Activated T-helper 9 cell treated with anti-CD3 and anti-CD28 coated beads, Interleukin-2, amount 50 U/mL, for 16 hours (primary cell): Measurements from ENCODE around the gene KRT10.
"Not testable (repeated sequence)": the region's sequence is repeated elsewhere in the genome, so short reads cannot be mapped to it uniquely, and the experiment has no call there.

Source experiments
- DNase-seq: peaks from one replicate; pipeline ENCODE4 v3.0.0-alpha.2; 2020; ENCODE audit warnings: low read depth

The KRT10 gene

DNA sequence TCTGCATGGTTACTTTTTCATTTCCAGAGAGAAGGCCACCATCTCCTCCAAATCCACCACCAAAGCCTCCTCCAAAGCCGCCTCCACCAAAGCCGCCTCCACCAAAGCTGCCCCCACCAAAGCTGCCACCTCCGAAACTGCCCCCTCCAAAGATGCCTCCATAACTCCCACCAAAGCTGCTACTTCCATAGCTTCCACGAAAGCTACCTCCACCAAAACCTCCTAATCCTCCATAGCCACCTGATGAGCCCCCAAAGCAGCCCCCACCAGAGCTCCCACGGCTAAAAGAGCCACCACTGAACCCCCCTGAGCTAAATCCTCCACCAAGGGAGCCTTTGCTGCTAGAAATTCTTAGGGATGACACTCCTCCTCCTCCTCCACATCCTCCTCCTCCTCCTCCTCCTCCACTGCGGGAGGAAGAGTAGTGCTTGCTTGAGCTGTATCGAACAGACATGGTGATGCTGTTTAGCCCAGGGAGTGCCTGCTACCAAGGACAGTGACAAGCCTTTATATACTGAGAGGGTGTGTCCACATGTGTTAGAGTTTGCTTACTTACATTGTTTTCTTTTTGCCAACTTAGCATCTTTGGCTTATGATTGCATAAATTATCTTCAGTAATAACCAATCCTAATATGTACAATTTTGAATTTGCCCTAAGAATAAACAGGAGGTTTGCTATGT is at the start of gene KRT10:
KRT10 (minus strand) TSS at position 483 of the 681 bp plus-strand sequence; CDS start at position 454, 29 bp downstream.
- DNase-seq: no peak

DNA sequence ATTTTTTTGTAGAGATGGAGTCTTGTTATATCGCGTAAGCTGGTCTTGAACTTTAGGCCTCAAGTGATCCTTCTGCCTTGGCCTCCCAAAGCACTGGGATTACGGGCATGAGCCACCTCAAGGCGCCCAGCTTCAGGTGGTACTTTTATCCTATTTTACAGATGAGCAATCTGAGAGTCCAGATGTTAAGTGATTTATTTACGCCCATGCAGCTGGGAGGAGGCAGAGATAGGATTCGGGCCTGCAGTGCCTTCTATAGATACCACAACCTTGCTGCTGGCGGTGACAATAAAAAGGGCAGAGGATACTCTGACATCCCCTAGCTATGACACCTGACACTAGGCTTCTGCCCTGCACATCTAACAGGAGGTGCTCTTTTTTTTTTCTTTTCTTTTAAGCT is 48.9 kb upstream of the KRT10 start:
- no peak for DNase-seq

DNA sequence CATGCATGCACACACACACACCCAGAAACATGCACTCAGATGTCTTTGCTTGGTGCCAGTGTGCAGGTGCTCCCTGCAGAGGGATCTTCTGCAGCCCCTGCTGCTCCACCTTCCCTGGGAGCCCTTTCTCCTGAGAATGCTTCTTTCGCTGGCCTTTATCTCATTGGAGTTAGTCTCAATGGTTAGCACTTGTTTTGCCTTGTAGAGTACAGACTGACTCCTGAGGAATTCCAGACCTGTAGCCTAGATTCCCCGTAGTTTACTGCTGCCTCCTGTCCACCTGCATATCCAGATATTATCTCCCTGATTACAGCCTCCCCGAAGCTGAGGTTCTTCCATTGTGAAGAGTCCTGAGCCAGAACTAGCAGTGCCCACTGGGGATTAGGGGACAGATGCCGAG is 47.7 kb upstream of the KRT10 start:
- no peak for DNase-seq

GRCh38 chr17:40866838-40867237 is 44.4 kb upstream of the KRT10 start, which contains the start of gene KRT12:
Gene KRT12 (minus strand): TSS chr17:40867223. CDS start chr17:40867186, 37 bp downstream.
- DNase-seq: no peak

DNA sequence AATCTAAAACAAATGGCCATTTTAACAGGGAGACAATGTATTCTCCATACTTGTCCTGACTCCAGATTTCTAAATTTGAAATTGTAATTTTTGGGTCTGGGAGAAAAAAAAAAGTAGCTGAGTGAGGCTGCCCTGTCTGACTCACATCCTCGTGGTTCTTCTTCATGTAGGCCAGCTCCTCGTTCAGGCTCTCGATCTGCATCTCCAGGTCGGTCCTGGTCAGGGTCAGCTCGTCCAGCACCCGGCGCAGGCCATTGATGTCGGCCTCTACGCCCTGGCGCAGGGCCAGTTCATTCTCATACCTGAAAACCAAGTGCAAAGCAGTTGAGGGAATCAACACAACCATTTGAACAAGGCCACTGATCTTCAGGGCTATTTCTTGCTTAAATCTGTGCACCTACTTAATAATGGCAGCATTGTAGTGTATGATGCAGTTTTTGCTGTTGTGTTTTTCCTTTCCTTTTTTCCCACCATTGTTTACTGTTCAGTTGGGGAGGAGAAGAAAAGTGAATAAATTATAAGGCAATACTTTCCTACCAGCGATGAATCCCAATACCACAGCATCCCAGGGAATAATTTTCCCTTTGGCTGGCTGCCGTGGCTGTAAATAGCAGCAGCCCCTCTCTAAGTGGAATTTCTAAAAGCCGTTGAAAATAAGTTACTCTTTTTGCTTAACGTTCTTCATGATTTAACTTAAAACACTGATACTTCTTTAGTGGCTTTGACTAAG is 42.4 kb upstream of the KRT10 start:
- DNase-seq: no peak

GRCh38 chr17:40862985-40863733 is 40.7 kb upstream of the KRT10 start:
- no peak for DNase-seq

DNA sequence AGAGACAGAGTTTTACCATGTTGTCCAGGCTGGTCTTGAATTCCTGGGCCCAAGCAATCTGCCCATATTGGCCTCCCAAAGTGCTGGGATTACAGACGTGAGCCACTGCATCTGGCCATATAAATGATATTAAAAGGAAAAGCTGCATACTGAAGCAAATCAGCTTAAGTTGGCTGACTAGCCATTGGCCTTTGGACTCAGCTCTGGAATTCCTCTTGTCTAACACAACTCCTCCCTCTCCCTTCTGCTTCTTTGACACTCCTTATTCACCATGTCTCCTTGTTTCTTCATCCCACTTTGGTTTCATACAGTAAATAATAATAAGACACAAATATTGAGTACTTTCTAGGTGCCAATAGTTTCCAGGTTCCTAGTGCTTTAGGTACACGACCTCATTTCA is 37.1 kb upstream of the KRT10 start:
- no peak for DNase-seq

- not testable (repeated sequence) for DNase-seq
Measured at GRCh38 chr17:40858667-40859066, 36.3 kb upstream of the KRT10 start.

DNA sequence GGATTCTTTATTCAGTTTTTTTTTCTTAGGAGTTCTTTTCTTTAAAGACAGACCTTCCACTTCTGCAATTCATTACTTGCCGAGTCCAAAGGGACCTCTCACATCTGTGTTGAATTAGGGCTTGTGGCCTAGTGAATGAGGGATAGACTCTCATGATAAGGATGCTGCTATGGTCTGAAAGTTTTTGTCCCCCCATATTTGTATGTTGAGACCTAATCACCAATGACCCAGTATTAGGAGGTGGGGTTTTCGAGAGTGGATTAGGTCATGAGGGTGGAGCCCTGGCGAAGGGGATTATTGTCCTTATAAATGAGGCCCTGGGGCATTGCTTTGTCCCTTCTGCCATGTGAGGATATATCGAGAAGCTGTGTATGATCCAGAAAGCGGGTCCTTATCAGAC is 35.1 kb upstream of the KRT10 start:
- DNase-seq: no peak

DNA sequence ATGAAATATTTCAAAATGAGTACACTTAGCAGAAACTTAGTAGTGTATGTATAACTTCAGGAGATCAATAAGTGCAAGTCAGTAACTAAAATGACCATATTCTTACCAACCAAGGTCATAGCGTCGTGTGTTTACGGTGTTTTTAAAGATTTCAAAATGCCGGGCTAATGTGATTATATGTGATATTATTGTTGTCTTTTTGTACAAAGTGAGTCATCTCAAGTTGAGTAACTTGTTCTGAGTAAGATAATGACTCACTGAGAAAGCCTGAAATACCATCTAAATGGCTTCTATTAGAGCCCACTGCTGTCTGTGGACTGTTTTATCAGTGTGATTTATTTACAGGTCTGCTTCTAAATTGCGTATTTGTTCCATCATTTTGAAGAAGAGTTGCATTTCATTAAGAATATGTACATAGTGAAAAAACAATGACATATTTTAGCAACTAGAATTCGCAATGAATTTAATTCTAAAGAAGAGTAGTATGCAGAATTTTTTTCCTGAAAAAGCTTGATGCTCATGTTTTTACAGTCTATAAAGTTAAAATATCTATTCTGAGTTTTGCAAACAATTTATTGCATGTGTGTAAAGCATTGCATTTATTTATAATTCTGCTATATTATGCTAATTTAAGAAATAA is 31.9 kb upstream of the KRT10 start:
- no peak for DNase-seq

DNA sequence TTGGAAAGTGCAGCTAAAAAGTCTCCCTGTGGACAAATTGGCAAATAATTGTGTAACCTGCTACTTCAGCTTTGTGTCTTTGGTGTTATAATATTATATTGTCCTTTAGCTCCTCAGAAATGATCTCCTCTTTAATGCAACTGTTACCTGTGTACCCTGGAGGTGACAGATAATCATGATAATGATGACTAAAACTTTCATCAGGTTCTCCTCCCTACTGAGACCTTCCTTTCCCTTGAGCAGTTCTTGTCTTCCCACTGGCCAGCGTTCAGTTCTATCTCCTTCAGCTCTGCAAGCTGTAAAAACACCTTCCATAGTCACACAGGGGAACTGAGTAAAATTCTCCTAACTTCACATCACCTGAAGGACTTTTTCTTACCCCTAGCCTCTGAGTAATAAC is 29.9 kb upstream of the KRT10 start:
- DNase-seq: no peak

DNA sequence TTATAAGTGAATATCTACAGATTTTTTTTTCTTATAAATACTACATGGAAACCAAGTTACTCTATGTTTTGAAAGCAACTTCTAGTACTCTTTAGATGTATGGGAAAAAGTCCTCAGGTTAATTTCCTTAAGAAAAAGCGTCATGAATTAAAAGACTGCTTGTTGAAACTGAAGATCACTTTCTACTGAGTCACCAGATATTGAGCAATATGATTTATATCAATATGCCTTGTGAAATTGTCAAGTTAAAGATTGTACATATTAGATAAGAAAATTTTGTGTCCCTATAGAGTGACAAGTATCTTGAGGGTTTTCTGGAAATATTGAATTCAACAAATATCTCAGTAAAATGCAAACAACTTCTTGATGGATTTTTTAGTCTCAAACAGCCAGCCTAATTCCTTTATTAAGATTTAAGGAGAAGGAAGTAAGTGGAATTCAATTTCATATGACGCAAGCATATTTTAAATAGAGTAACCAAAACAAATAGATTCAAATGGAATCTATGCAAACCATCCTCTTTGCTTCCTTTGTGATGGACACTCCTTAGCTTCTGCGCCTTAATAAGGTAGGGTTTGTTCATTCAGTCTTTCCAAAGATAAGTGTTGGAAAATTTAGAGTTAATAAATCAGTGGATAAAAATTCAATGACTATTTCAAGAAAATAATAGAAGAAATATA is 28.0 kb upstream of the KRT10 start:
- DNase-seq: no peak

DNA sequence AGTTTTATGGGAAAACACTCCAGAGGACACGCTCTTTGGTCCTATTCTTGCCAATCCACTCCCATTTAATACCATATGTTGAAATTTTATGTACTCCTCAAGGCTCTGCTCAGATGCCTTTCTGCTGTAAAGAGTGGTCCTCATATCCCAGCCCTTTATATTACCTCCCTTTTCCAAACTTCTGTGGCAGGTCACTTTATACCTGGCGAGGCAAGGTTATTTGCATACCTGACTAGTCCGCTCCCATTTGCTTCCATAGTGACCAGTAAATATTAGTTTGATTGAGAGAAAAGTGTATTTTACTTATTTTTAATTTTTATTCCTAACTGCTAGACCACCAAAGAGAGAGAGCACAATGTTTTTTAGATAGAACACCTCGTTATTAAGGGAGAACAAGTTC is 27.3 kb upstream of the KRT10 start:
- DNase-seq: no peak

GRCh38 chr17:40848583-40849235 is 26.3 kb upstream of the KRT10 start:
- no peak for DNase-seq

DNA sequence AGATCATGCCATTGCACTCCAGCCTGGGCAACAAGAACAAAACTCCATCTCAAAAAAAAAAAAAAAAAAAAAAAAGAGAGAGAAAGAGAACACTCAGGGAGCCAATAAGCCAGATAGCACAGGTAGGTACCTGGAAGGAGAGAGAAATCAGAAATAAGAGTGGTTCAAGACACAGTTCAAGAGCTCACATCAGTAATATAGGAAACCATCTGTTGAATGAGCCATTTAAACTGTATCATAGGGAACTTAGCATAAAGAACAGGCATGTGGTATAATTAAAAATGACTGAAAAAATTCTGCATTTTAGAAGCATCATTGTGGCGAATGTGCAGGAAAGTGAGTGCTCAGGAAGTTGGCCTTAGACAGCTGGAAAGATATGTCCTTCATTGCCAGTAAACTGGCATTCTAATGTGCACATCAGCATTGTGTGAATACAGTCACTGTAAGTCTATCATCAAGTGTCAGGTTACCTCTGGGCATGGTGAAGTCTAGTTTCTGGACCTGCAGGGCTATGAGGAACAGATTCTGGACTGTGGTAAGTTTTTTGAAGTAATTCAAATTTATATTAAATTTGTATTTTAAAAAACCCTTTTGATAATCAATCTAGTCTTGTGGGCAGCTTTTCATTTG is 24.2 kb upstream of the KRT10 start:
- DNase-seq: no peak

DNA sequence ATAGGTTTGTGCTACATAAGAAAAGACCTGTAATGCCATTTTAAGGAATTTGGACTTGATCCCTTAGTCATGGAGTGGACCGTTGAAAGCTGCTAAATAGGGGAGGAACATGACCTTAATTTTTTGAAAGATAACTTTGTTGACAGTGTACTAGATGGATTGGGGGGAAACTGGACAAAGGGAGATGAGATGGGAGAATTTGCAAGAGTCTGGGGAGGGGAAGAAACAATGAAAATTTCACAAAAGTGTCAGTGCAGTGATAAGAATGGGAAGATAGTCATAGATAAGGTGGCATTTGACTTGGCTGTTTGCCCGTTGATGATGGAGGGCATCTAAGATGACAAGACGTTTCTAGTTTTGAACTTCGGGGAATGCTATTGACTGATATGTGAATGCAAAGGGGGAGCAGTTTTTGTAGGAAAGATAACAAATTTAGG is 22.3 kb upstream of the KRT10 start:
- DNase-seq: no peak

DNA sequence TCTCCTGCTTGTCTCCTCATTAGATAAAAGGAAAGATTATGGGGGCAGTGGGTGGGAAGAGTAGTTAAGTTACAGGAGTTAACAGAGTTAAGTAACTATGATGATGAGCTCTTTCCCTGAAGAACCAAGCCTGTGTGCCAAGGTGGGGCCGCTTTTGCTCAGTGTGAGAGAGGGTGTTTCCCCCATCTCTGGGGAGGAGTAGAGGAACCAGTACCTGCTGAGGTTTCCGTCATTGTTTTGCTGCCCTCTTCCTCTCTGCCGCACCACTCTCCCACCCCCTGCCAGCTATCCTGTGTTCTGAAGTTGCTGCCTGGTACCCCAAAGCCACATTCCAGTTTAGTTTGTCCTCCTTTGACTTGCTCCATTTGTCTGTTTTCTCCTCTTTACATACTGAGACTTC is 20.8 kb upstream of the KRT10 start:
- DNase-seq: no peak

- no peak for DNase-seq
Measured at GRCh38 chr17:40841246-40841645, 18.8 kb upstream of the KRT10 start.

DNA sequence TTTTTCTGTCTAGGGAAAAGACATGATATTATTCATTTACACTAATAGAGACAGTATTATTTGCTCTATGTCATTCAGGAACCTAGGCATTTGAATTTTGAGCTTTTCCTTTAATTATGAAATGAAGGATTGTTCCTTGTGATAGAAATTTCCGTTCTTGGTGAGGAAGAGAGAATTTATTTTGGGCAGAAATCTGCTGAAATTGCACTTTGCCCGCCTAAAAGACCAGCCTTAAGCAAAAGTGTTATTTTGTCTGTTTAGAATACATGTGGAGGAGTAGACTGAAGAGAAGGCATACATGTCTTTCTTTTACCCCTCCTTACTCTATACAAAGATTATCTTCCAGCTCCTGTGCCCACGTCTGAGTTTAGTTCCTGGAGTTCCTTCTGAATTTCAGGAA is 16.8 kb upstream of the KRT10 start:
- DNase-seq: no peak

- no peak for DNase-seq
Measured at GRCh38 chr17:40836020-40836419, 13.6 kb upstream of the KRT10 start.

DNA sequence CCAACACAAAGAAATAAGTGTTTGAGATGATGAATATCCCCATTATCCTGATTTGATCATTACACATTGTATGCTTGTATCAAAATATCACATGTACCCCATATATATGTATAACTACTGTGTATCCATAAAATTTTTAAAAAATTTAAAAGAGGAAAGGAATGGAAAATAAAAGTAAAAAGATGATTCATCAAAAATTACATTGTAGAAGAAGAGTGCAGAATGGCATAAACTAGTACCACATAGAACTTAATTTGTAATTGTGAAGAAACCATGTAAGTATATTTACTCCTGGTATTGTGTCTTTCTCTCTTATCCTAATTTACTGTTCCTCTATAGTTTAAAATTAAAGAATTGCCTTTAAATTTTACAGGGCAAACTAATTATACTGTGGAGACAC is 11.5 kb upstream of the KRT10 start:
- no peak for DNase-seq
